Psoas muscle (tissue), 8 donors: Measurements from ENCODE around the gene TMCO4. TPM values are rescaled to one million over a fixed set of nuclear protein-coding genes. Genes with fewer than 3 reads are reported as not detected.

Source experiments
- ATAC-seq, 4 donors: fragments of 200-7000 bp; cut with Tn5 transposase; one replicate each; pipeline ENCODE4 v1.9.1; 2020; ENCODE audit warnings: moderate library complexity in 3 of 4, mild to moderate bottlenecking in 2 of 4
- DNase-seq, 2 donors: peaks; one replicate each; pipeline ENCODE4 v3.0.0-alpha.2; 2020
- H3K27ac ChIP-seq: fragments of 200-600 bp; one replicate; pipeline ENCODE4 v1.8.0; 2022
- H3K27me3 ChIP-seq, 3 donors: fragments of 200-600 bp in 1 of 3; one replicate each; pipeline versions ENCODE4 v1.6.1 to v1.8.0; 2013 to 2022; ENCODE audit warnings: low read length in 2 of 3, mild to moderate bottlenecking in 2 of 3, moderate library complexity in 1 of 3; ENCODE audit not compliant: insufficient read depth in 3 of 3
- H3K36me3 ChIP-seq, 2 donors: fragments of 200-600 bp in 1 of 2; one replicate each; pipeline versions ENCODE4 v1.6.1 to v1.8.0; 2013 to 2022; ENCODE audit warnings: low read depth in 1 of 2, mild to moderate bottlenecking in 1 of 2, moderate library complexity in 1 of 2; ENCODE audit not compliant: insufficient read depth in 1 of 2
- H3K4me1 ChIP-seq: fragments of 200-600 bp; one replicate; pipeline ENCODE4 v1.8.0; 2022
- H3K4me3 ChIP-seq: fragments of 200-600 bp; one replicate; pipeline ENCODE4 v1.8.0; 2022; ENCODE audit warnings: mild to moderate bottlenecking
- H3K9me3 ChIP-seq: fragments of 200-600 bp; one replicate; pipeline ENCODE4 v1.8.0; 2022
- WGBS, 3 donors: extraction: QIAGEN DNeasy Blood & Tissue Kit; methylation state at CpG; one replicate each; pipeline versions ENCODE4 v1.1.6 to v1.1.7; 2013; 5-methylcytosine and 5-hydroxymethylcytosine counted together
- intact Hi-C, 2 donors: fragments of 100-400 bp; cut with DNase I; formaldehyde crosslinking; loops; one replicate each; pipeline versions ENCODE4 v1.11.0 to v1.14.2; 2022
- polyA plus RNA-seq, 3 donors: library from polyadenylated mRNA; stranded (reverse); fragments of 200-250 nt; gene quantifications; one replicate each; pipeline ENCODE4 v1.2.3, GENCODE V29; 2013
- total RNA-seq, 4 donors: library from RNA; stranded (reverse); fragmentation: NEBNext Ultra II Directional in 2 of 4; extraction: Animal tissue kit (Norgen Biotek cat#: 25700) in 2 of 4; gene quantifications; one replicate each; pipeline versions ENCODE4 v1.2.1 to v1.2.4, GENCODE V29; 2021 to 2023
- TF ChIP-seq, protein P1 (sequence below): fragments of 200-600 bp; IDR thresholded peaks from one replicate; pipeline ENCODE4 v1.8.0; 2022; ENCODE audit warnings: antibody characterized with exemption
- donor health status: healthy with polysubstance abuse.
- donor health status: DM: no; HTN: no; CAD: no; lungs with moderate emphysema.
- donor health status: Bipolar disorder and iron deficiency.
- donor health status: healthy.
- donor health status: DM: yes; HTN: yes; CAD: no.
- donor health status: DM: no; HTN: no; CAD: no.
- donor health status: DM: no; HTN: no; CAD: no.
- donor health status: DM: yes; HTN: yes; CAD: no.

TMCO4 gene
- total and polyA plus RNA-seq, 7 donors, result 2.3 to 4.8 (median 3.2) TPM

- H3K4me1 ChIP-seq, result peaks cover 12% of the 10 kb centered on the region
- no peak for DNase-seq
- no peaks in the 10 kb centered on the region for H3K9me3 ChIP-seq
- no peaks in the 10 kb centered on the region for H3K36me3 ChIP-seq
- H3K4me3 ChIP-seq, result no peak overlapping the region
- H3K27ac ChIP-seq, result no peak overlapping the region
- intact Hi-C loops, result no loop called here
- TF ChIP-seq, protein P1, sequence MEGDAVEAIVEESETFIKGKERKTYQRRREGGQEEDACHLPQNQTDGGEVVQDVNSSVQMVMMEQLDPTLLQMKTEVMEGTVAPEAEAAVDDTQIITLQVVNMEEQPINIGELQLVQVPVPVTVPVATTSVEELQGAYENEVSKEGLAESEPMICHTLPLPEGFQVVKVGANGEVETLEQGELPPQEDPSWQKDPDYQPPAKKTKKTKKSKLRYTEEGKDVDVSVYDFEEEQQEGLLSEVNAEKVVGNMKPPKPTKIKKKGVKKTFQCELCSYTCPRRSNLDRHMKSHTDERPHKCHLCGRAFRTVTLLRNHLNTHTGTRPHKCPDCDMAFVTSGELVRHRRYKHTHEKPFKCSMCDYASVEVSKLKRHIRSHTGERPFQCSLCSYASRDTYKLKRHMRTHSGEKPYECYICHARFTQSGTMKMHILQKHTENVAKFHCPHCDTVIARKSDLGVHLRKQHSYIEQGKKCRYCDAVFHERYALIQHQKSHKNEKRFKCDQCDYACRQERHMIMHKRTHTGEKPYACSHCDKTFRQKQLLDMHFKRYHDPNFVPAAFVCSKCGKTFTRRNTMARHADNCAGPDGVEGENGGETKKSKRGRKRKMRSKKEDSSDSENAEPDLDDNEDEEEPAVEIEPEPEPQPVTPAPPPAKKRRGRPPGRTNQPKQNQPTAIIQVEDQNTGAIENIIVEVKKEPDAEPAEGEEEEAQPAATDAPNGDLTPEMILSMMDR, result no peak
- WGBS, 3 donors, result 94 to 97% (median 95%) methylated on average over 4 of the region's 4 CpGs
- ATAC-seq, result no peak
- no peaks in the 10 kb centered on the region for H3K27me3 ChIP-seq
These were observed 42.1 kb downstream of the TMCO4 start for GRCh38 chr1:19757641-19758040.

DNA sequence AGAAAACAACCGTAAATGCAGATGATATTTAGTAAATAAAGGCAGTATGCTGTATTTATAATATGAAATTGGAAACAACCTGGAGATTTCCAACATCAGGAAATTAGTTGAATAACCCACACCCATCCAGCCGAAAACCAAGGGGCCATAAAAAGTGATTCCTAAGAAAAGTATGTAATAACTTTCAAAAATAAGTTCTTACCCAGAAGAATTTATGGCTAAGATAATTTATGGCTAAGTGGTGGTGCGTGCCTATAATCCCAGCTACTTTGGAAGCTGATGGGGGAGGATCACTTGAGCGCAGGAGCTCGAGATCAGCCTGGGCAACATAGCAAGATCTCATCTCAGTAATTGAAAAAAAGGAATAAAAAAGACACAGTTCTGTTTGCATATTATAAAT, 43.2 kb downstream of the TMCO4 start:
- Histone ChIP-seq H3K27me3 (no peaks in the 10 kb centered on the region), H3K4me3 (no peak overlapping the region), H3K27ac (no peak overlapping the region), H3K9me3 (no peaks in the 10 kb centered on the region), H3K4me1 (peaks cover 12% of the 10 kb centered on the region), H3K36me3 (no peaks in the 10 kb centered on the region)
- WGBS, 3 donors, result 91 to 92% (median 91%) methylated on average over 5 of the region's 5 CpGs
- TF ChIP-seq, protein P1, result no peak
- intact Hi-C loops, result no loop called here
- DNase-seq, result no peak
- no peak for ATAC-seq

- no peaks in the 10 kb centered on the region for H3K36me3 ChIP-seq
These were observed 45.2 kb downstream of the TMCO4 start for GRCh38 chr1:19754482-19754881.

GRCh38 chr1:19752083-19752696, 47.5 kb downstream of the TMCO4 start:
- intact Hi-C loops, result no loop called here
- ATAC-seq (peak; percentile 63 to 86 (median 66)), DNase-seq (no peak)
- Histone ChIP-seq H3K27me3 (no peaks in the 10 kb centered on the region), H3K27ac (peak overlapping the region; percentile 46), H3K9me3 (no peaks in the 10 kb centered on the region), H3K4me1 (peaks cover 6% of the 10 kb centered on the region), H3K36me3 (peaks cover 0 to 1% of the 10 kb centered on the region in 2 donors), H3K4me3 (no peak overlapping the region)
- 59 to 72% (median 61%) methylated on average over 9 of the region's 9 CpGs for WGBS, 3 donors
- TF ChIP-seq, protein P1, result no peak

More at GRCh38 chr1:19754482-19754881, 45.2 kb downstream of the TMCO4 start:
- intact Hi-C loops, result no loop called here
- H3K9me3 ChIP-seq, result no peaks in the 10 kb centered on the region
- no peaks in the 10 kb centered on the region for H3K27me3 ChIP-seq
- peak overlapping the region; percentile 43 for H3K27ac ChIP-seq
- ATAC-seq (peak; percentile 26 to 83 (median 73)), DNase-seq (no peak)
- H3K4me1 ChIP-seq, result peaks cover 10% of the 10 kb centered on the region
- H3K4me3 ChIP-seq, result no peak overlapping the region
- TF ChIP-seq, protein P1, result no peak
- WGBS, 3 donors, result 24 to 27% (median 25%) methylated on average over 10 of the region's 10 CpGs

GRCh38 chr1:19750882-19751276, 48.8 kb downstream of the TMCO4 start:
- Histone ChIP-seq H3K36me3 (peaks cover 0 to 9% of the 10 kb centered on the region in 2 donors), H3K9me3 (no peaks in the 10 kb centered on the region), H3K4me1 (peaks cover 6% of the 10 kb centered on the region), H3K27ac (no peak overlapping the region), H3K4me3 (no peak overlapping the region), H3K27me3 (no peaks in the 10 kb centered on the region)
- ATAC-seq (no peak), DNase-seq (no peak)
- TF ChIP-seq, protein P1, result no peak
- 84 to 94% (median 90%) methylated on average over 3 of the region's 3 CpGs for WGBS, 3 donors
- intact Hi-C loops, result no loop called here
